ENCODE data around the gene SLC43A2. TPM values are rescaled to one million over a fixed set of nuclear protein-coding genes. Genes with fewer than 3 reads are reported as not detected.

SLC43A2 gene
- polyA plus RNA-seq, 3 donors from 2014 or later = 3.6 to 8.3 (median 4.5) TPM

- DNase-seq = no peak
- H3K27me3 Mint-ChIP-seq (ENCODE audit: low read depth in 3 of 3) = peaks cover 0 to 4% (median 2%) of the 10 kb centered on the region in 3 donors
- H3K4me3 Mint-ChIP-seq = no peak overlapping the region
- no peaks in the 10 kb centered on the region for H3K4me1 Mint-ChIP-seq
- no peak overlapping the region for H3K27ac Mint-ChIP-seq
- H3K9me3 Mint-ChIP-seq = no peaks in the 10 kb centered on the region
- H3K36me3 Mint-ChIP-seq = no peaks in the 10 kb centered on the region
Observed at GRCh38 chr17:1598399-1599095, 30.1 kb downstream of the SLC43A2 start.

GRCh38 chr17:1597861-1598342 is 30.7 kb downstream of the SLC43A2 start:
- no peaks in the 10 kb centered on the region for H3K4me1 Mint-ChIP-seq
- no peak overlapping the region for H3K27ac Mint-ChIP-seq
- no peaks in the 10 kb centered on the region for H3K36me3 Mint-ChIP-seq
- no peak for DNase-seq
- H3K27me3 Mint-ChIP-seq (ENCODE audit: low read depth in 3 of 3) = peaks cover 0 to 4% (median 2%) of the 10 kb centered on the region in 3 donors
- H3K4me3 Mint-ChIP-seq = no peak overlapping the region
- H3K9me3 Mint-ChIP-seq = no peaks in the 10 kb centered on the region

GRCh38 chr17:1593630-1593931 is 35.1 kb downstream of the SLC43A2 start:
- H3K36me3 Mint-ChIP-seq = no peaks in the 10 kb centered on the region
- H3K4me3 Mint-ChIP-seq = no peak overlapping the region
- no peak overlapping the region for H3K27ac Mint-ChIP-seq
- peaks cover 0 to 1% of the 10 kb centered on the region in 2 donors for H3K4me1 Mint-ChIP-seq
- H3K9me3 Mint-ChIP-seq = no peaks in the 10 kb centered on the region
- peaks cover 0 to 2% (median 2%) of the 10 kb centered on the region in 3 donors for H3K27me3 Mint-ChIP-seq (ENCODE audit: low read depth in 3 of 3)
- DNase-seq = no peak

- Mint-ChIP-seq H3K36me3 (no peaks in the 10 kb centered on the region), H3K27ac (no peak overlapping the region), H3K4me1 (peaks cover 0 to 1% of the 10 kb centered on the region in 2 donors), H3K4me3 (no peak overlapping the region), H3K27me3 (ENCODE audit: low read depth in 3 of 3) (peaks cover 0 to 2% (median 2%) of the 10 kb centered on the region in 3 donors), H3K9me3 (no peaks in the 10 kb centered on the region)
- DNase-seq = no peak
Observed at GRCh38 chr17:1592751-1593629, 35.6 kb downstream of the SLC43A2 start.

GRCh38 chr17:1591474-1592090 is 37.1 kb downstream of the SLC43A2 start:
- no peaks in the 10 kb centered on the region for H3K9me3 Mint-ChIP-seq
- H3K4me1 Mint-ChIP-seq = peaks cover 0 to 1% of the 10 kb centered on the region in 2 donors
- H3K36me3 Mint-ChIP-seq = no peaks in the 10 kb centered on the region
- no peak overlapping the region for H3K4me3 Mint-ChIP-seq
- peaks cover 0 to 2% (median 0%) of the 10 kb centered on the region in 3 donors for H3K27me3 Mint-ChIP-seq (ENCODE audit: low read depth in 3 of 3)
- H3K27ac Mint-ChIP-seq = no peak overlapping the region
- no peak for DNase-seq

- DNase-seq = no peak
- Mint-ChIP-seq H3K9me3 (no peaks in the 10 kb centered on the region), H3K27ac (no peak overlapping the region), H3K27me3 (ENCODE audit: low read depth in 3 of 3) (peaks cover 0 to 2% (median 0%) of the 10 kb centered on the region in 3 donors), H3K36me3 (no peaks in the 10 kb centered on the region), H3K4me1 (peaks cover 0 to 1% of the 10 kb centered on the region in 2 donors), H3K4me3 (no peak overlapping the region)
Observed at GRCh38 chr17:1590747-1591473, 37.7 kb downstream of the SLC43A2 start.

- Mint-ChIP-seq H3K27me3 (ENCODE audit: low read depth in 3 of 3) (peaks cover 0 to 2% (median 0%) of the 10 kb centered on the region in 3 donors), H3K36me3 (no peaks in the 10 kb centered on the region), H3K9me3 (no peaks in the 10 kb centered on the region), H3K4me3 (no peak overlapping the region), H3K27ac (no peak overlapping the region), H3K4me1 (peaks cover 0 to 1% of the 10 kb centered on the region in 2 donors)
- no peak for DNase-seq
Observed at GRCh38 chr17:1590029-1590746, 38.4 kb downstream of the SLC43A2 start.

- H3K9me3 Mint-ChIP-seq = no peaks in the 10 kb centered on the region
- peaks cover 0 to 2% (median 0%) of the 10 kb centered on the region in 3 donors for H3K27me3 Mint-ChIP-seq (ENCODE audit: low read depth in 3 of 3)
- no peak overlapping the region for H3K27ac Mint-ChIP-seq
- peaks cover 0 to 3% (median 0%) of the 10 kb centered on the region in 3 donors for H3K36me3 Mint-ChIP-seq
- no peak overlapping the region for H3K4me3 Mint-ChIP-seq
- peaks cover 0 to 1% of the 10 kb centered on the region in 2 donors for H3K4me1 Mint-ChIP-seq
- DNase-seq = no peak
Observed at GRCh38 chr17:1588821-1589585, 39.6 kb downstream of the SLC43A2 start.

GRCh38 chr17:1584167-1584566 is 44.5 kb downstream of the SLC43A2 start:
- Mint-ChIP-seq H3K27me3 (ENCODE audit: low read depth in 3 of 3) (peaks cover 0 to 2% (median 0%) of the 10 kb centered on the region in 3 donors), H3K4me3 (no peak overlapping the region), H3K9me3 (no peaks in the 10 kb centered on the region), H3K27ac (no peak overlapping the region), H3K36me3 (peaks cover 0 to 6% (median 3%) of the 10 kb centered on the region in 3 donors), H3K4me1 (no peaks in the 10 kb centered on the region)
- DNase-seq = no peak

- H3K4me1 Mint-ChIP-seq = no peaks in the 10 kb centered on the region
- H3K4me3 Mint-ChIP-seq = no peak overlapping the region
- H3K27me3 Mint-ChIP-seq (ENCODE audit: low read depth in 3 of 3) = peaks cover 0 to 2% (median 0%) of the 10 kb centered on the region in 3 donors
- no peak for DNase-seq
- H3K27ac Mint-ChIP-seq = peak overlapping the region in 1 of 6 donors; percentile 66
- no peaks in the 10 kb centered on the region for H3K9me3 Mint-ChIP-seq
- H3K36me3 Mint-ChIP-seq = peaks cover 0 to 6% (median 3%) of the 10 kb centered on the region in 3 donors
Observed at GRCh38 chr17:1583556-1583955, 45.1 kb downstream of the SLC43A2 start.

GRCh38 chr17:1582374-1582773 is 46.3 kb downstream of the SLC43A2 start:
- no peak overlapping the region for H3K4me3 Mint-ChIP-seq
- peak overlapping the region in 1 of 6 donors; percentile 30 for H3K27ac Mint-ChIP-seq
- peaks cover 0 to under 1% of the 10 kb centered on the region in 2 donors for H3K4me1 Mint-ChIP-seq
- no peaks in the 10 kb centered on the region for H3K9me3 Mint-ChIP-seq
- DNase-seq = no peak
- peaks cover 0 to 2% (median 0%) of the 10 kb centered on the region in 3 donors for H3K27me3 Mint-ChIP-seq (ENCODE audit: low read depth in 3 of 3)
- H3K36me3 Mint-ChIP-seq = peaks cover 0 to 6% (median 3%) of the 10 kb centered on the region in 3 donors

- H3K27ac Mint-ChIP-seq = no peak overlapping the region
- DNase-seq = no peak
- H3K4me3 Mint-ChIP-seq = no peak overlapping the region
- peaks cover 0 to 4% (median 0%) of the 10 kb centered on the region in 3 donors for H3K27me3 Mint-ChIP-seq (ENCODE audit: low read depth in 3 of 3)
- no peaks in the 10 kb centered on the region for H3K9me3 Mint-ChIP-seq
- H3K36me3 Mint-ChIP-seq = peaks cover 0 to 6% (median 3%) of the 10 kb centered on the region in 3 donors
- H3K4me1 Mint-ChIP-seq = peaks cover 0 to 2% of the 10 kb centered on the region in 2 donors
Observed at GRCh38 chr17:1580979-1581676, 47.5 kb downstream of the SLC43A2 start.
